ENCODE data around the gene CDHR1.

DNA sequence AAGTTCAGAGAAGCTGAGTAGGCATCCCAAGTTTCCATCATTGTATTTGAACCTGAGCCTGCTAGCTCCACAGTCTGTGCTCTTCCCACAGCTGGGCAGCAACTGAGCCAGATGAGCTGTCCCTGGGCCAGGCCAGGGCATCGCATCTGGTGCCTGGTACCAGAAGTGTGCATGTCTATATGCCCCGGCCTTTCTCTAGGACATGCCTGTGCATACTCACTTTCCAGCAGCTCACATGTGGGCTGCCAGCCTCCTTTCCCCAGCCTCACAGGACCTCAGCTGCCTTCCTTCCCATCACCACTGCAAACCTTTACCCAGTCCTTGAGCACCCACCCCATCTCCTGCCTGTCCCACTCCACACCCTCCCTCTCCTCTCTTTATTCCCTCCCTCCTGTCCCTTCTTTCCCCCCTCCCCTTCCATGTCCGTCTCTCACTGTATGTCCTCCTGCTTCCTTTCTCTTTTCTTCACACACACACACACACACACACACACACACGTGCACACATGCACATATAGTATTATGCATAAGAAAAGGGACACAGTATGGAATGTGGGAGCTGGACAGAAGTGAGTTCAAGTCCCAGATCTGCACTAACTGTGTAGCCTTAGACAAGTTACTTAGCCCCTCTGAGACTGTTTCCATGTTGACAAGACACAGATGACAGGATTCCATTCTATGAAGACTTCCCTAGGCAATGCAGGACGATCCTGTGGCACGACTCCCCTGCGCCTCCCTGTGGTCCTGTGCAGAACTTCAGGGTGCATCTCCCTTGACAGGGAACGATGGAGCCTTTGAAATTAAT lies 10.9 kb downstream of the CDHR1 start:
- TF ChIP-seq, protein P1, sequence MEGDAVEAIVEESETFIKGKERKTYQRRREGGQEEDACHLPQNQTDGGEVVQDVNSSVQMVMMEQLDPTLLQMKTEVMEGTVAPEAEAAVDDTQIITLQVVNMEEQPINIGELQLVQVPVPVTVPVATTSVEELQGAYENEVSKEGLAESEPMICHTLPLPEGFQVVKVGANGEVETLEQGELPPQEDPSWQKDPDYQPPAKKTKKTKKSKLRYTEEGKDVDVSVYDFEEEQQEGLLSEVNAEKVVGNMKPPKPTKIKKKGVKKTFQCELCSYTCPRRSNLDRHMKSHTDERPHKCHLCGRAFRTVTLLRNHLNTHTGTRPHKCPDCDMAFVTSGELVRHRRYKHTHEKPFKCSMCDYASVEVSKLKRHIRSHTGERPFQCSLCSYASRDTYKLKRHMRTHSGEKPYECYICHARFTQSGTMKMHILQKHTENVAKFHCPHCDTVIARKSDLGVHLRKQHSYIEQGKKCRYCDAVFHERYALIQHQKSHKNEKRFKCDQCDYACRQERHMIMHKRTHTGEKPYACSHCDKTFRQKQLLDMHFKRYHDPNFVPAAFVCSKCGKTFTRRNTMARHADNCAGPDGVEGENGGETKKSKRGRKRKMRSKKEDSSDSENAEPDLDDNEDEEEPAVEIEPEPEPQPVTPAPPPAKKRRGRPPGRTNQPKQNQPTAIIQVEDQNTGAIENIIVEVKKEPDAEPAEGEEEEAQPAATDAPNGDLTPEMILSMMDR (IDR thresholded peaks at IDR 0.05 in 8 of 11, conservative IDR thresholded peaks at IDR 0.05 in 3 of 11) = peak; percentile 46 to 84 (median 73)
- TF ChIP-seq POLR2A (IDR thresholded peaks at IDR 0.05) = no peak

Measured in spleen (tissue), 7 donors.